Measurements from ENCODE around the gene RUNDC3A. TPM values are rescaled to one million over a fixed set of nuclear protein-coding genes. Genes with fewer than 3 reads are reported as not detected.

The RUNDC3A gene
- total RNA-seq, 5 donors from 2014 or later (not counting 1 experiment from before 2014, with no cell fraction given) = 0.38 to 0.65 (median 0.41) TPM; not detected in 2

GRCh38 chr17:44322236-44322895 lies 14.0 kb downstream of the RUNDC3A start:
- Histone ChIP-seq H3K36me3 (ENCODE audit: control insufficient read depth in 2 of 2, extremely low read depth in 1 of 2, insufficient read depth in 1 of 2, low read length in 1 of 2) (peaks cover 10 to 23% of the 10 kb centered on the region in 2 donors), H3K9me3 (no peaks in the 10 kb centered on the region), H3K27me3 (replicated peaks in 1 of 2; ENCODE audit: control insufficient read depth in 2 of 2, extremely low read depth in 1 of 2, insufficient read depth in 2 of 2, low read length in 1 of 2) (peaks cover 0 to 8% of the 10 kb centered on the region in 2 experiments), H3K27ac (ENCODE audit: low read length) (no peak overlapping the region), H3K4me3 (ENCODE audit: control insufficient read depth in 1 of 2, extremely low read depth in 1 of 2, low read length in 1 of 2) (no peak overlapping the region), H3K4me1 (ENCODE audit: control insufficient read depth in 1 of 2, extremely low read depth in 1 of 2, insufficient read depth in 2 of 2, low read length in 2 of 2) (peaks cover 4 to 40% of the 10 kb centered on the region in 2 experiments)
- DNase-seq = no peak
- peak overlapping the region in 2 of 3 donors; percentile 20 to 53 for H3K4me3 Mint-ChIP-seq
- H3K36me3 Mint-ChIP-seq = peaks cover 5% of the 10 kb centered on the region
- ChIA-PET CTCF (interaction anchor here in 1 of 2 donors (0.5 kb wide), 1 partner anchor 92 kb away, joined by 5 read pairs; no protein-coding TSS in a partner anchor), POLR2A (no interaction called here)
- H3K4me1 Mint-ChIP-seq = peaks cover 12 to 29% (median 24%) of the 10 kb centered on the region in 3 donors
- no peaks in the 10 kb centered on the region for H3K9me3 Mint-ChIP-seq
- H3K27me3 Mint-ChIP-seq = peaks cover 3 to 10% of the 10 kb centered on the region in 2 donors
- ATAC-seq (replicated peaks in 1 of 4) = no peak
- no peak overlapping the region for H3K27ac Mint-ChIP-seq
- WGBS (ENCODE audit: insufficient coverage) = 98% methylated on average over 6 of the region's 11 CpGs

GRCh38 chr17:44323359-44324091 lies 15.1 kb downstream of the RUNDC3A start:
- peaks cover 0 to under 1% of the 10 kb centered on the region in 2 donors for H3K27me3 Mint-ChIP-seq
- ChIA-PET POLR2A (no interaction called here), CTCF (no interaction called here)
- no peaks in the 10 kb centered on the region for H3K27me3 ChIP-seq (replicated peaks in 1 of 2; ENCODE audit: control insufficient read depth in 2 of 2, extremely low read depth in 1 of 2, insufficient read depth in 2 of 2, low read length in 1 of 2)
- H3K4me3 Mint-ChIP-seq = peak overlapping the region; percentile 77 to 94 (median 81)
- WGBS (ENCODE audit: insufficient coverage) = 67% methylated on average over 17 of the region's 27 CpGs
- peak overlapping the region; percentile 78 to 87 for H3K4me3 ChIP-seq (ENCODE audit: control insufficient read depth in 1 of 2, extremely low read depth in 1 of 2, low read length in 1 of 2)
- no peaks in the 10 kb centered on the region for H3K9me3 Mint-ChIP-seq
- no peak overlapping the region for H3K27ac ChIP-seq (ENCODE audit: low read length)
- no peaks in the 10 kb centered on the region for H3K9me3 ChIP-seq
- H3K4me1 Mint-ChIP-seq = peaks cover 12 to 35% (median 28%) of the 10 kb centered on the region in 3 donors
- H3K4me1 ChIP-seq (ENCODE audit: control insufficient read depth in 1 of 2, extremely low read depth in 1 of 2, insufficient read depth in 2 of 2, low read length in 2 of 2) = peaks cover 4 to 41% of the 10 kb centered on the region in 2 experiments
- H3K36me3 Mint-ChIP-seq = peaks cover 5% of the 10 kb centered on the region
- no peak for DNase-seq
- ATAC-seq (replicated peaks in 1 of 4) = no peak
- peaks cover 10 to 23% of the 10 kb centered on the region in 2 donors for H3K36me3 ChIP-seq (ENCODE audit: control insufficient read depth in 2 of 2, extremely low read depth in 1 of 2, insufficient read depth in 1 of 2, low read length in 1 of 2)
- H3K27ac Mint-ChIP-seq = peak overlapping the region in 1 of 2 donors; percentile 58

GRCh38 chr17:44324092-44324570 lies 15.7 kb downstream of the RUNDC3A start:
- 5% methylated on average over 35 of the region's 38 CpGs for WGBS (ENCODE audit: insufficient coverage)
- no peaks in the 10 kb centered on the region for H3K9me3 Mint-ChIP-seq
- Histone ChIP-seq H3K36me3 (ENCODE audit: control insufficient read depth in 2 of 2, extremely low read depth in 1 of 2, insufficient read depth in 1 of 2, low read length in 1 of 2) (peaks cover 10 to 23% of the 10 kb centered on the region in 2 donors), H3K27ac (ENCODE audit: low read length) (no peak overlapping the region), H3K9me3 (no peaks in the 10 kb centered on the region), H3K4me3 (ENCODE audit: control insufficient read depth in 1 of 2, extremely low read depth in 1 of 2, low read length in 1 of 2) (peak overlapping the region; percentile 78 to 87), H3K4me1 (ENCODE audit: control insufficient read depth in 1 of 2, extremely low read depth in 1 of 2, insufficient read depth in 2 of 2, low read length in 2 of 2) (peaks cover 4 to 41% of the 10 kb centered on the region in 2 experiments), H3K27me3 (replicated peaks in 1 of 2; ENCODE audit: control insufficient read depth in 2 of 2, extremely low read depth in 1 of 2, insufficient read depth in 2 of 2, low read length in 1 of 2) (no peaks in the 10 kb centered on the region)
- H3K27me3 Mint-ChIP-seq = no peaks in the 10 kb centered on the region
- DNase-seq (no peak), ATAC-seq (replicated peaks in 1 of 4) (no peak)
- CTCF ChIA-PET = no interaction called here
- POLR2A ChIA-PET = no interaction called here
- peak overlapping the region; percentile 77 to 94 (median 81) for H3K4me3 Mint-ChIP-seq
- H3K27ac Mint-ChIP-seq = no peak overlapping the region
- H3K36me3 Mint-ChIP-seq = peaks cover 5% of the 10 kb centered on the region
- H3K4me1 Mint-ChIP-seq = peaks cover 12 to 35% (median 28%) of the 10 kb centered on the region in 3 donors

GRCh38 chr17:44324571-44325275 lies 16.3 kb downstream of the RUNDC3A start, which contains the start of gene SLC25A39:
Gene SLC25A39 (minus strand): TSS chr17:44324823. CDS start chr17:44323562, 1,261 bp downstream.
- H3K4me3 ChIP-seq (ENCODE audit: control insufficient read depth in 1 of 2, extremely low read depth in 1 of 2, low read length in 1 of 2) = peak within 1 kb of the TSS; percentile 78 to 87
- DNase-seq (peak; percentile 76 to 97 (median 90)), ATAC-seq (replicated peaks in 1 of 4) (peak; percentile 73 to 81 (median 76))
- peaks cover 10 to 19% of the 10 kb centered on the region in 2 donors for H3K36me3 ChIP-seq (ENCODE audit: control insufficient read depth in 2 of 2, extremely low read depth in 1 of 2, insufficient read depth in 1 of 2, low read length in 1 of 2)
- Mint-ChIP-seq H3K4me3 (peak within 1 kb of the TSS; percentile 90 to 94 (median 92)), H3K27me3 (no peaks in the 10 kb centered on the region), H3K9me3 (no peaks in the 10 kb centered on the region), H3K36me3 (peaks cover under 1% of the 10 kb centered on the region), H3K27ac (peak within 1 kb of the TSS; percentile 93 to 95), H3K4me1 (peaks cover 12 to 35% (median 28%) of the 10 kb centered on the region in 3 donors)
- H3K27ac ChIP-seq (ENCODE audit: low read length) = peak within 1 kb of the TSS; percentile 96
- peaks cover 4 to 41% of the 10 kb centered on the region in 2 experiments for H3K4me1 ChIP-seq (ENCODE audit: control insufficient read depth in 1 of 2, extremely low read depth in 1 of 2, insufficient read depth in 2 of 2, low read length in 2 of 2)
- no peaks in the 10 kb centered on the region for H3K9me3 ChIP-seq
- POLR2A ChIA-PET = no interaction called here
- CTCF ChIA-PET = interaction anchor here in 1 of 2 donors (0.6 kb wide), 1 partner anchor 79 kb away, joined by 4 read pairs; no protein-coding TSS in a partner anchor
- H3K27me3 ChIP-seq (replicated peaks in 1 of 2; ENCODE audit: control insufficient read depth in 2 of 2, extremely low read depth in 1 of 2, insufficient read depth in 2 of 2, low read length in 1 of 2) = no peaks in the 10 kb centered on the region
- WGBS (ENCODE audit: insufficient coverage) = under 1% methylated on average over 85 of the region's 85 CpGs

GRCh38 chr17:44326861-44327444 lies 18.6 kb downstream of the RUNDC3A start:
- ChIA-PET CTCF (interaction anchor here in 1 of 2 donors (0.6 to 1.0 kb wide), 9 partner anchors 19 to 203 kb away, joined by 3 to 7 read pairs (median 4); partner anchors contain the start of genes HDAC5, RUNDC3A, TMUB2 and UBTF), POLR2A (interaction anchor here in 1 of 2 donors (0.5 to 0.7 kb wide), 2 partner anchors 125 to 190 kb away, joined by 3 to 10 read pairs; no protein-coding TSS in a partner anchor)
- Mint-ChIP-seq H3K27ac (peak overlapping the region; percentile 85 to 88), H3K4me3 (peak overlapping the region; percentile 64 to 94 (median 65)), H3K9me3 (no peaks in the 10 kb centered on the region), H3K4me1 (peaks cover 11 to 40% (median 36%) of the 10 kb centered on the region in 3 donors), H3K27me3 (no peaks in the 10 kb centered on the region), H3K36me3 (no peaks in the 10 kb centered on the region)
- ATAC-seq (replicated peaks in 1 of 4) (peak; percentile 75 to 82 (median 76)), DNase-seq (peak; percentile 84 to 96 (median 93))
- Histone ChIP-seq H3K9me3 (no peaks in the 10 kb centered on the region), H3K4me1 (ENCODE audit: control insufficient read depth in 1 of 2, extremely low read depth in 1 of 2, insufficient read depth in 2 of 2, low read length in 2 of 2) (peaks cover 4 to 49% of the 10 kb centered on the region in 2 experiments), H3K36me3 (ENCODE audit: control insufficient read depth in 2 of 2, extremely low read depth in 1 of 2, insufficient read depth in 1 of 2, low read length in 1 of 2) (peaks cover 0 to 3% of the 10 kb centered on the region in 2 donors), H3K4me3 (ENCODE audit: control insufficient read depth in 1 of 2, extremely low read depth in 1 of 2, low read length in 1 of 2) (peak overlapping the region; percentile 41 to 87), H3K27ac (ENCODE audit: low read length) (peak overlapping the region; percentile 28), H3K27me3 (replicated peaks in 1 of 2; ENCODE audit: control insufficient read depth in 2 of 2, extremely low read depth in 1 of 2, insufficient read depth in 2 of 2, low read length in 1 of 2) (no peaks in the 10 kb centered on the region)
- 29% methylated on average over 12 of the region's 31 CpGs for WGBS (ENCODE audit: insufficient coverage)

Data from T-cell (primary cell).